ENCODE measurements around the gene RBL2. TPM values are rescaled to one million over a fixed set of nuclear protein-coding genes. Genes with fewer than 3 reads are reported as not detected.

RBL2 gene
- total and polyA plus RNA-seq, 2 of the 13 experiments (the other 11 are each of a cell fraction or from before 2014, with no cell fraction given) = 41.2 to 60.9 TPM

DNA sequence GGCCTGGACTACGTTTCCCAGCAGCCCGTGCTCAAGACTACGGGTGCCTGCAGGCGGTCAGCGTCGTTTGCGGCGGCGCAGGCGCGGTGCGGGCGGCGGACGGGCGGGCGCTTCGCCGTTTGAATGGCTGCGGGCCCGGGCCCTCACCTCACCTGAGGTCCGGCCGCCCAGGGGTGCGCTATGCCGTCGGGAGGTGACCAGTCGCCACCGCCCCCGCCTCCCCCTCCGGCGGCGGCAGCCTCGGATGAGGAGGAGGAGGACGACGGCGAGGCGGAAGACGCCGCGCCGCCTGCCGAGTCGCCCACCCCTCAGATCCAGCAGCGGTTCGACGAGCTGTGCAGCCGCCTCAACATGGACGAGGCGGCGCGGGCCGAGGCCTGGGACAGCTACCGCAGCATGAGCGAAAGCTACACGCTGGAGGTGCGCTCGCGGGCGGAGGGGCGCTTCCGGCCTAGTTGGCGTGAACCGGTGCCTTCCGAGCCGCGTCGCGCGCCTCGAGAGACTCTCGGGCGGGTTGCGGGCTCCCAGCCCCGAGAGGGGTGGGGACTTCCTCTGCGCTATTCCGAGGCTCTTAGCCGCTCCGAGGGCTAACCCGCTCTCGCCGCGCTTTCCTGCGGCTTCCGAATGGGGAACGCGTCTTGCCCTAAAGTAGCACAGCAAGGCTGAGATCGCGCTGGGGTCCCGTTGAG, at the start of gene RBL2 (continued):
- TF ChIP-seq ZNF569 (CRISPR knock-in tag; IDR thresholded peaks at IDR 0.05; ENCODE audit: borderline replicate concordance) (no peak), KLF12 (CRISPR knock-in tag; IDR thresholded peaks at IDR 0.05; ENCODE audit: borderline replicate concordance) (peak; percentile 87), IKZF5 (CRISPR knock-in tag; IDR thresholded peaks at IDR 0.05) (peak; percentile 38; the same call in 1 of the 2 replicates), ZMAT3 (CRISPR knock-in tag; conservative IDR thresholded peaks at IDR 0.05) (peak; percentile 94), NFIB (CRISPR knock-in tag; IDR thresholded peaks at IDR 0.05; ENCODE audit: borderline replicate concordance) (no peak), SNRNP70 (IDR thresholded peaks at IDR 0.05; ENCODE audit: low read depth, low read length) (no peak), SMAD3 (CRISPR knock-in tag; IDR thresholded peaks at IDR 0.05) (no peak; the same call in 1 of the 2 replicates), GPN1 (CRISPR knock-in tag; IDR thresholded peaks at IDR 0.05; ENCODE audit: borderline replicate concordance) (no peak), HNRNPL (IDR thresholded peaks at IDR 0.05; ENCODE audit: low read depth, low read length) (0 out of 2 replicates have a peak, but pooled peaks have one; percentile 12), ZFP41 (CRISPR knock-in tag; IDR thresholded peaks at IDR 0.05; ENCODE audit: borderline replicate concordance) (0 out of 2 replicates have a peak, but pooled peaks have one; percentile 58), SALL1 (CRISPR knock-in tag; IDR thresholded peaks at IDR 0.05) (peak; percentile 81), HMGA1 (CRISPR knock-in tag; conservative IDR thresholded peaks at IDR 0.05) (no peak), BATF2 (CRISPR knock-in tag; IDR thresholded peaks at IDR 0.05) (no peak), ZC3H4 (CRISPR knock-in tag; IDR thresholded peaks at IDR 0.05; ENCODE audit: borderline replicate concordance) (peak; percentile 68; the same call in 1 of the 2 replicates), MAF1 (CRISPR knock-in tag; IDR thresholded peaks at IDR 0.05; ENCODE audit: borderline replicate concordance) (no peak)
- TF ChIP-seq, protein P1, sequence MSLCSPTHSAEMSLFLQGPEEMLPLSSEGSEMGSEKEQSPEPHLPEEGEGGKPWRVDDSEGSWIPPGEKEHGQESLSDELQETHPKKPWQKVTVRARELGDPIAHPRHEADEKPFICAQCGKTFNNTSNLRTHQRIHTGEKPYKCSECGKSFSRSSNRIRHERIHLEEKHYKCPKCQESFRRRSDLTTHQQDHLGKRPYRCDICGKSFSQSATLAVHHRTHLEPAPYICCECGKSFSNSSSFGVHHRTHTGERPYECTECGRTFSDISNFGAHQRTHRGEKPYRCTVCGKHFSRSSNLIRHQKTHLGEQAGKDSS (CRISPR knock-in tag; IDR thresholded peaks at IDR 0.05; ENCODE audit: borderline replicate concordance, low read depth) = no peak
- TF ChIP-seq, protein P2, sequence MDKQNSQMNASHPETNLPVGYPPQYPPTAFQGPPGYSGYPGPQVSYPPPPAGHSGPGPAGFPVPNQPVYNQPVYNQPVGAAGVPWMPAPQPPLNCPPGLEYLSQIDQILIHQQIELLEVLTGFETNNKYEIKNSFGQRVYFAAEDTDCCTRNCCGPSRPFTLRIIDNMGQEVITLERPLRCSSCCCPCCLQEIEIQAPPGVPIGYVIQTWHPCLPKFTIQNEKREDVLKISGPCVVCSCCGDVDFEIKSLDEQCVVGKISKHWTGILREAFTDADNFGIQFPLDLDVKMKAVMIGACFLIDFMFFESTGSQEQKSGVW (CRISPR knock-in tag; IDR thresholded peaks at IDR 0.05; ENCODE audit: borderline replicate concordance) = no peak
- TF ChIP-seq, protein P3, sequence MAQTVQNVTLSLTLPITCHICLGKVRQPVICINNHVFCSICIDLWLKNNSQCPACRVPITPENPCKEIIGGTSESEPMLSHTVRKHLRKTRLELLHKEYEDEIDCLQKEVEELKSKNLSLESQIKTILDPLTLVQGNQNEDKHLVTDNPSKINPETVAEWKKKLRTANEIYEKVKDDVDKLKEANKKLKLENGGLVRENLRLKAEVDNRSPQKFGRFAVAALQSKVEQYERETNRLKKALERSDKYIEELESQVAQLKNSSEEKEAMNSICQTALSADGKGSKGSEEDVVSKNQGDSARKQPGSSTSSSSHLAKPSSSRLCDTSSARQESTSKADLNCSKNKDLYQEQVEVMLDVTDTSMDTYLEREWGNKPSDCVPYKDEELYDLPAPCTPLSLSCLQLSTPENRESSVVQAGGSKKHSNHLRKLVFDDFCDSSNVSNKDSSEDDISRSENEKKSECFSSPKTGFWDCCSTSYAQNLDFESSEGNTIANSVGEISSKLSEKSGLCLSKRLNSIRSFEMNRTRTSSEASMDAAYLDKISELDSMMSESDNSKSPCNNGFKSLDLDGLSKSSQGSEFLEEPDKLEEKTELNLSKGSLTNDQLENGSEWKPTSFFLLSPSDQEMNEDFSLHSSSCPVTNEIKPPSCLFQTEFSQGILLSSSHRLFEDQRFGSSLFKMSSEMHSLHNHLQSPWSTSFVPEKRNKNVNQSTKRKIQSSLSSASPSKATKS (CRISPR knock-in tag; IDR thresholded peaks at IDR 0.05) = no peak
- TF ChIP-seq, protein P4, sequence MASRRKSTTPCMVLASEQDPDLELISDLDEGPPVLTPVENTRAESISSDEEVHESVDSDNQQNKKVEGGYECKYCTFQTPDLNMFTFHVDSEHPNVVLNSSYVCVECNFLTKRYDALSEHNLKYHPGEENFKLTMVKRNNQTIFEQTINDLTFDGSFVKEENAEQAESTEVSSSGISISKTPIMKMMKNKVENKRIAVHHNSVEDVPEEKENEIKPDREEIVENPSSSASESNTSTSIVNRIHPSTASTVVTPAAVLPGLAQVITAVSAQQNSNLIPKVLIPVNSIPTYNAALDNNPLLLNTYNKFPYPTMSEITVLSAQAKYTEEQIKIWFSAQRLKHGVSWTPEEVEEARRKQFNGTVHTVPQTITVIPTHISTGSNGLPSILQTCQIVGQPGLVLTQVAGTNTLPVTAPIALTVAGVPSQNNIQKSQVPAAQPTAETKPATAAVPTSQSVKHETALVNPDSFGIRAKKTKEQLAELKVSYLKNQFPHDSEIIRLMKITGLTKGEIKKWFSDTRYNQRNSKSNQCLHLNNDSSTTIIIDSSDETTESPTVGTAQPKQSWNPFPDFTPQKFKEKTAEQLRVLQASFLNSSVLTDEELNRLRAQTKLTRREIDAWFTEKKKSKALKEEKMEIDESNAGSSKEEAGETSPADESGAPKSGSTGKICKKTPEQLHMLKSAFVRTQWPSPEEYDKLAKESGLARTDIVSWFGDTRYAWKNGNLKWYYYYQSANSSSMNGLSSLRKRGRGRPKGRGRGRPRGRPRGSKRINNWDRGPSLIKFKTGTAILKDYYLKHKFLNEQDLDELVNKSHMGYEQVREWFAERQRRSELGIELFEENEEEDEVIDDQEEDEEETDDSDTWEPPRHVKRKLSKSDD (CRISPR knock-in tag; IDR thresholded peaks at IDR 0.05; ENCODE audit: low read depth) = no peak; the same call in 1 of the 2 replicates

Measured in HepG2 (cell line).